GM12878 (cell line): Measurements from ENCODE around the gene SUPT3H.

Experiments used
- EGR1 ChIP-seq, 2 experiments: IDR thresholded peaks; 1 replicate in 1 of 2; 2 replicates in 1 of 2; pipeline ENCODE4 v1.6.1; 2011 to 2012; ENCODE audit warnings: low read depth in 2 of 2, low read length in 2 of 2, borderline replicate concordance in 1 of 2, mild to moderate bottlenecking in 1 of 2, moderate library complexity in 1 of 2
- ETV6 ChIP-seq, 2 experiments: fragments of 450-650 bp in 1 of 2; IDR thresholded peaks in 1 of 2; conservative IDR thresholded peaks in 1 of 2; 2 replicates each; pipeline ENCODE4 v1.6.1; 2014; ENCODE audit warnings: antibody characterized with exemption in 1 of 2, borderline replicate concordance in 1 of 2, low read depth in 1 of 2, mild to moderate bottlenecking in 1 of 2, moderate library complexity in 1 of 2
- HDGF ChIP-seq: fragments of 450-650 bp; IDR thresholded peaks from 2 replicates; pipeline ENCODE4 v1.6.1; 2016; ENCODE audit warnings: antibody characterized with exemption
- MYC ChIP-seq: IDR thresholded peaks from 2 replicates; pipeline ENCODE4 v1.6.1; 2011; ENCODE audit warnings: mild to moderate bottlenecking, low read length, moderate library complexity, inconsistent platforms; ENCODE audit not compliant: insufficient read depth, insufficient replicate concordance, insufficient read length, severe bottlenecking
- RAD51 ChIP-seq: fragments of 450-650 bp; IDR thresholded peaks from 2 replicates; pipeline ENCODE4 v1.6.1; 2016; ENCODE audit warnings: moderate library complexity, mild to moderate bottlenecking, inconsistent platforms
- RCOR1 ChIP-seq: conservative IDR thresholded peaks from 2 replicates; pipeline ENCODE4 v1.6.1; 2012; ENCODE audit warnings: low read depth, low read length, improper control_type of control experiment
- SMAD1 ChIP-seq: fragments of 450-650 bp; IDR thresholded peaks from 2 replicates; pipeline ENCODE4 v1.6.1; 2018; ENCODE audit warnings: mild to moderate bottlenecking, low read depth; ENCODE audit not compliant: partially characterized antibody
- SP1 ChIP-seq: IDR thresholded peaks from one replicate; pipeline ENCODE4 v1.6.1; 2011; ENCODE audit warnings: low read depth, low read length
- ZZZ3 ChIP-seq: IDR thresholded peaks from 2 replicates; pipeline ENCODE4 v1.6.1; 2011; ENCODE audit warnings: low read depth; ENCODE audit not compliant: control insufficient read depth, insufficient read length
- TF ChIP-seq, protein P1 (sequence below), 3 experiments: IDR thresholded peaks in 2 of 3; conservative IDR thresholded peaks in 1 of 3; 2 replicates each; pipeline ENCODE4 v1.5.1; 2011; ENCODE audit warnings: low read depth in 3 of 3, low read length in 3 of 3, mild to moderate bottlenecking in 3 of 3, control low read depth in 2 of 3, moderate library complexity in 2 of 3, inconsistent platforms in 1 of 3, mixed read lengths in 1 of 3; ENCODE audit not compliant: control insufficient read depth in 2 of 3, insufficient read depth in 1 of 3; ENCODE audit errors: extremely low read depth in 1 of 3
- TF ChIP-seq, protein P2 (sequence below): fragments of 450-650 bp; IDR thresholded peaks from 2 replicates; pipeline ENCODE4 v1.6.1; 2016; ENCODE audit warnings: mild to moderate bottlenecking
- TF ChIP-seq, protein P3 (sequence below): IDR thresholded peaks from 2 replicates; pipeline ENCODE4 v1.6.1; 2012; ENCODE audit warnings: mild to moderate bottlenecking, low read depth, low read length

DNA sequence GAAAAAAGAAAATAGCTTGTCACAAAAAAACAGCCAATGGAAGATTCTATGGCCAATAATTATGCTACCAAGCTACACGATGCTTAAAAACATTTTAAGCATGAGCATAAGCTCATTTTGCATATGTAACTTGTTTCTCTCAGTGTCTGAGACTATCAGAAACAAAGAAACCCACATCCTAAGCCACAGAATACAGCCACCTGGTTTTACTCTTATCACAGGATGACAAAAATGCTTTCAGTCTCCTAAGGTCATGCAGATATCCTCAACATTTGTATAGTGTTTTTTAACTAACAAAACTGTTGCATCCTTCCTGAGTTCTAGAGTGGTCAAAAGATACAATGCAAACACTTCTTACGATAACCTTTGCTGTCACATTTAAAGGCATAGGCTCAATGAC is 221.7 kb downstream of the SUPT3H start:
- no peak for TF ChIP-seq RCOR1
- TF ChIP-seq RAD51, result no peak
- TF ChIP-seq, protein P1, sequence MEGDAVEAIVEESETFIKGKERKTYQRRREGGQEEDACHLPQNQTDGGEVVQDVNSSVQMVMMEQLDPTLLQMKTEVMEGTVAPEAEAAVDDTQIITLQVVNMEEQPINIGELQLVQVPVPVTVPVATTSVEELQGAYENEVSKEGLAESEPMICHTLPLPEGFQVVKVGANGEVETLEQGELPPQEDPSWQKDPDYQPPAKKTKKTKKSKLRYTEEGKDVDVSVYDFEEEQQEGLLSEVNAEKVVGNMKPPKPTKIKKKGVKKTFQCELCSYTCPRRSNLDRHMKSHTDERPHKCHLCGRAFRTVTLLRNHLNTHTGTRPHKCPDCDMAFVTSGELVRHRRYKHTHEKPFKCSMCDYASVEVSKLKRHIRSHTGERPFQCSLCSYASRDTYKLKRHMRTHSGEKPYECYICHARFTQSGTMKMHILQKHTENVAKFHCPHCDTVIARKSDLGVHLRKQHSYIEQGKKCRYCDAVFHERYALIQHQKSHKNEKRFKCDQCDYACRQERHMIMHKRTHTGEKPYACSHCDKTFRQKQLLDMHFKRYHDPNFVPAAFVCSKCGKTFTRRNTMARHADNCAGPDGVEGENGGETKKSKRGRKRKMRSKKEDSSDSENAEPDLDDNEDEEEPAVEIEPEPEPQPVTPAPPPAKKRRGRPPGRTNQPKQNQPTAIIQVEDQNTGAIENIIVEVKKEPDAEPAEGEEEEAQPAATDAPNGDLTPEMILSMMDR (IDR thresholded peaks at IDR 0.05 in 2 of 3, conservative IDR thresholded peaks at IDR 0.05 in 1 of 3; ENCODE audit: control insufficient read depth in 2 of 3, extremely low read depth in 1 of 3, insufficient read depth in 1 of 3, low read depth in 3 of 3, low read length in 3 of 3), result no peak
- TF ChIP-seq EGR1 (IDR thresholded peaks at IDR 0.05; ENCODE audit: borderline replicate concordance in 1 of 2, low read depth in 2 of 2, low read length in 2 of 2), result no peak
- TF ChIP-seq SMAD1, result no peak
- TF ChIP-seq, protein P2, sequence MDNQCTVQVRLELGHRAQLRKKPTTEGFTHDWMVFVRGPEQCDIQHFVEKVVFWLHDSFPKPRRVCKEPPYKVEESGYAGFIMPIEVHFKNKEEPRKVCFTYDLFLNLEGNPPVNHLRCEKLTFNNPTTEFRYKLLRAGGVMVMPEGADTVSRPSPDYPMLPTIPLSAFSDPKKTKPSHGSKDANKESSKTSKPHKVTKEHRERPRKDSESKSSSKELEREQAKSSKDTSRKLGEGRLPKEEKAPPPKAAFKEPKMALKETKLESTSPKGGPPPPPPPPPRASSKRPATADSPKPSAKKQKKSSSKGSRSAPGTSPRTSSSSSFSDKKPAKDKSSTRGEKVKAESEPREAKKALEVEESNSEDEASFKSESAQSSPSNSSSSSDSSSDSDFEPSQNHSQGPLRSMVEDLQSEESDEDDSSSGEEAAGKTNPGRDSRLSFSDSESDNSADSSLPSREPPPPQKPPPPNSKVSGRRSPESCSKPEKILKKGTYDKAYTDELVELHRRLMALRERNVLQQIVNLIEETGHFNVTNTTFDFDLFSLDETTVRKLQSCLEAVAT, result no peak
- TF ChIP-seq HDGF, result no peak
- TF ChIP-seq SP1, result peak; percentile 20
- TF ChIP-seq ETV6 (conservative IDR thresholded peaks at IDR 0.05 in 1 of 2, IDR thresholded peaks at IDR 0.05 in 1 of 2; ENCODE audit: borderline replicate concordance in 1 of 2, low read depth in 1 of 2), result no peak
- TF ChIP-seq MYC, result no peak
- TF ChIP-seq ZZZ3, result no peak
- TF ChIP-seq, protein P3, sequence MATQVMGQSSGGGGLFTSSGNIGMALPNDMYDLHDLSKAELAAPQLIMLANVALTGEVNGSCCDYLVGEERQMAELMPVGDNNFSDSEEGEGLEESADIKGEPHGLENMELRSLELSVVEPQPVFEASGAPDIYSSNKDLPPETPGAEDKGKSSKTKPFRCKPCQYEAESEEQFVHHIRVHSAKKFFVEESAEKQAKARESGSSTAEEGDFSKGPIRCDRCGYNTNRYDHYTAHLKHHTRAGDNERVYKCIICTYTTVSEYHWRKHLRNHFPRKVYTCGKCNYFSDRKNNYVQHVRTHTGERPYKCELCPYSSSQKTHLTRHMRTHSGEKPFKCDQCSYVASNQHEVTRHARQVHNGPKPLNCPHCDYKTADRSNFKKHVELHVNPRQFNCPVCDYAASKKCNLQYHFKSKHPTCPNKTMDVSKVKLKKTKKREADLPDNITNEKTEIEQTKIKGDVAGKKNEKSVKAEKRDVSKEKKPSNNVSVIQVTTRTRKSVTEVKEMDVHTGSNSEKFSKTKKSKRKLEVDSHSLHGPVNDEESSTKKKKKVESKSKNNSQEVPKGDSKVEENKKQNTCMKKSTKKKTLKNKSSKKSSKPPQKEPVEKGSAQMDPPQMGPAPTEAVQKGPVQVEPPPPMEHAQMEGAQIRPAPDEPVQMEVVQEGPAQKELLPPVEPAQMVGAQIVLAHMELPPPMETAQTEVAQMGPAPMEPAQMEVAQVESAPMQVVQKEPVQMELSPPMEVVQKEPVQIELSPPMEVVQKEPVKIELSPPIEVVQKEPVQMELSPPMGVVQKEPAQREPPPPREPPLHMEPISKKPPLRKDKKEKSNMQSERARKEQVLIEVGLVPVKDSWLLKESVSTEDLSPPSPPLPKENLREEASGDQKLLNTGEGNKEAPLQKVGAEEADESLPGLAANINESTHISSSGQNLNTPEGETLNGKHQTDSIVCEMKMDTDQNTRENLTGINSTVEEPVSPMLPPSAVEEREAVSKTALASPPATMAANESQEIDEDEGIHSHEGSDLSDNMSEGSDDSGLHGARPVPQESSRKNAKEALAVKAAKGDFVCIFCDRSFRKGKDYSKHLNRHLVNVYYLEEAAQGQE, result no peak
